Measurements from ENCODE around the gene EPHA8.

Gene EPHA8

DNA sequence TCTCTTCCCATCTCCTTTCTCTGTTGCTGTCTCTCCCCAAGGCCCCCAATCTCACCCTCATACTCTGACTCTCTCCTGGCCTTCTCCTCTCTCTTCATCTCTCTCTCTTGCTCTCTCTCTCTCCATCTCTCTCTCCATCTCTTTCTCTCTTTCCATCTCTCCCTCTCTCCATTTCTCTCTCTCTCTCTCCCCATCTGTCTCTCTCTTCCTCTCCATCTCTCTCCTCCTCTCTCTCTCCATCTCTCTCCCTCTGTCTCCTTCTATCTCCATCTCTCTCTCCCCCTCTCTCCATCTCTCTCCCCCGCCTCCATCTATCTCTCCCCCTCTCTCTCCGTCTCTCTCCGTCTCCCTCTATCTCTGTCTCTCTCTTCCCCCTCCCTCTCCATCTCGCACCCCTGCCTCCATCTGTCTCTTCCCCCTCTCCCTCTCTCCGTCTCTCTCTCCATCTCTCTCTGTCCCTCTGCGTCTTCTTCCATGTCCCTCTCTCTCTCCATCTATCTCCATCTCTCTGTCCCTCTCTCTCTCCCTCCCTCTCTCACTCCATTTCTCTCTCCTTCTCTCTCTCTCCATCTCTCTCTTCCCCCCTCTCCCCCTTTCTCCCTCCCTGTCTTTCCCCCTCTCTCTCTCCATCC lies 16.0 kb upstream of the EPHA8 start:
- Histone ChIP-seq H3K9me3 (ENCODE audit: control insufficient read depth, insufficient read depth, low read depth, low read length) (no peaks in the 10 kb centered on the region), H3K4me3 (ENCODE audit: low read depth, low read length) (no peak overlapping the region), H3K4me1 (ENCODE audit: control insufficient read depth, insufficient read depth, low read length) (no peaks in the 10 kb centered on the region), H3K27ac (ENCODE audit: extremely low read depth, low read depth, low read length) (no peak overlapping the region), H3K36me3 (ENCODE audit: control insufficient read depth in 2 of 2, insufficient read depth in 1 of 2, low read length in 2 of 2) (no peaks in the 10 kb centered on the region)
- no peak for TF ChIP-seq ZNF768 (tag by site-specific recombination; IDR thresholded peaks at IDR 0.05)
- peak; percentile 92 for TF ChIP-seq ZNF366 (tag by site-specific recombination; conservative IDR thresholded peaks at IDR 0.05)
- no peak for TF ChIP-seq ZFP41 (tag by site-specific recombination; IDR thresholded peaks at IDR 0.05; ENCODE audit: borderline replicate concordance)
- no peak for TF ChIP-seq REPIN1 (tag by site-specific recombination; IDR thresholded peaks at IDR 0.05; ENCODE audit: low read depth)
- peak; percentile 95 for TF ChIP-seq ZNF596 (tag by site-specific recombination; IDR thresholded peaks at IDR 0.05)
- TF ChIP-seq, protein P1, sequence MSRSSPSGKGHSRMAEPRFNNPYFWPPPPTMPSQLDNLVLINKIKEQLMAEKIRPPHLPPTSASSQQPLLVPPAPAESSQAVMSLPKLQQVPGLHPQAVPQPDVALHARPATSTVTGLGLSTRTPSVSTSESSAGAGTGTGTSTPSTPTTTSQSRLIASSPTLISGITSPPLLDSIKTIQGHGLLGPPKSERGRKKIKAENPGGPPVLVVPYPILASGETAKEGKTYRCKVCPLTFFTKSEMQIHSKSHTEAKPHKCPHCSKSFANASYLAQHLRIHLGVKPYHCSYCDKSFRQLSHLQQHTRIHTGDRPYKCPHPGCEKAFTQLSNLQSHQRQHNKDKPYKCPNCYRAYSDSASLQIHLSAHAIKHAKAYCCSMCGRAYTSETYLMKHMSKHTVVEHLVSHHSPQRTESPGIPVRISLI (tag by site-specific recombination; IDR thresholded peaks at IDR 0.05): no peak
- TF ChIP-seq PRDM1 (tag by site-specific recombination; IDR thresholded peaks at IDR 0.05): 0 out of 2 replicates have a peak, but pooled peaks have one; percentile 42
- TF ChIP-seq ZNF169 (tag by site-specific recombination; IDR thresholded peaks at IDR 0.05): peak; percentile 99
- ChIA-PET POLR2A (no interaction called here), CTCF (no interaction called here)

- no peak overlapping the region for H3K4me3 ChIP-seq (ENCODE audit: low read depth, low read length)
- no peak overlapping the region for H3K27ac ChIP-seq (ENCODE audit: extremely low read depth, low read depth, low read length)
- no peaks in the 10 kb centered on the region for H3K36me3 ChIP-seq (ENCODE audit: control insufficient read depth in 2 of 2, insufficient read depth in 1 of 2, low read length in 2 of 2)
- peak; percentile 85 for TF ChIP-seq PRDM1 (tag by site-specific recombination; IDR thresholded peaks at IDR 0.05)
- TF ChIP-seq ZNF596 (tag by site-specific recombination; IDR thresholded peaks at IDR 0.05): peak; percentile 98
- no peak for TF ChIP-seq ZBTB49 (tag by site-specific recombination; IDR thresholded peaks at IDR 0.05; ENCODE audit: low read depth)
- TF ChIP-seq ZNF366 (tag by site-specific recombination; conservative IDR thresholded peaks at IDR 0.05): peak; percentile 38; the same call in 1 of the 2 replicates
- H3K9me3 ChIP-seq (ENCODE audit: control insufficient read depth, insufficient read depth, low read depth, low read length): no peaks in the 10 kb centered on the region
- ChIA-PET CTCF (no interaction called here), POLR2A (no interaction called here)
- no peaks in the 10 kb centered on the region for H3K4me1 ChIP-seq (ENCODE audit: control insufficient read depth, insufficient read depth, low read length)
Observed at GRCh38 chr1:22547818-22548462, 15.3 kb upstream of the EPHA8 start.

DNA sequence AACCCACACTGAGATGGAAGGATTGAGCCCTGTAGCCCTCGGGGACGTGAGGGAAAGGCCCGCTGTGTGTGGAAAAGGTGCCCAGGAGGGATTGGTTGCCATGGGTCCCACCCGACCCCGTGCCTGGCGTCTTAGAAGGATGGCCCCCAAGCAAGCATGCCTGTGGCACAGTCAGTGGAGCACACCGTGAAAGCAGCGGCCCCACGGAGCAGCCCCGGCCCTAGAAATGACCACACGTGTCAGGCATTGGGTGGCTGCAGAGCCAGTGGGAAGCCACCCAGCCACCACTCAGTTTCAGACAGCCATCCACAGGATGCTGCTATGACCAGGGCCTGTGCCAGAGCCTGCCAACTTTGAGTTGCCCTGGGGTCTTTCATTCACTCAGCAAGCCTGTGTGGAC lies 13.3 kb upstream of the EPHA8 start:
- Histone ChIP-seq H3K4me1 (ENCODE audit: control insufficient read depth, insufficient read depth, low read length) (no peaks in the 10 kb centered on the region), H3K36me3 (ENCODE audit: control insufficient read depth in 2 of 2, insufficient read depth in 1 of 2, low read length in 2 of 2) (no peaks in the 10 kb centered on the region), H3K4me3 (ENCODE audit: low read depth, low read length) (no peak overlapping the region), H3K9me3 (ENCODE audit: control insufficient read depth, insufficient read depth, low read depth, low read length) (no peaks in the 10 kb centered on the region), H3K27ac (ENCODE audit: extremely low read depth, low read depth, low read length) (no peak overlapping the region)
- TF ChIP-seq TSHZ1 (tag by site-specific recombination; IDR thresholded peaks at IDR 0.05; ENCODE audit: borderline replicate concordance) (no peak), ZSCAN4 (tag by site-specific recombination; IDR thresholded peaks at IDR 0.05) (no peak), SP7 (tag by site-specific recombination; IDR thresholded peaks at IDR 0.05) (no peak), ZNF23 (tag by site-specific recombination; IDR thresholded peaks at IDR 0.05; ENCODE audit: borderline replicate concordance) (no peak), ZNF624 (tag by site-specific recombination; IDR thresholded peaks at IDR 0.05) (no peak)
- TF ChIP-seq, protein P2, sequence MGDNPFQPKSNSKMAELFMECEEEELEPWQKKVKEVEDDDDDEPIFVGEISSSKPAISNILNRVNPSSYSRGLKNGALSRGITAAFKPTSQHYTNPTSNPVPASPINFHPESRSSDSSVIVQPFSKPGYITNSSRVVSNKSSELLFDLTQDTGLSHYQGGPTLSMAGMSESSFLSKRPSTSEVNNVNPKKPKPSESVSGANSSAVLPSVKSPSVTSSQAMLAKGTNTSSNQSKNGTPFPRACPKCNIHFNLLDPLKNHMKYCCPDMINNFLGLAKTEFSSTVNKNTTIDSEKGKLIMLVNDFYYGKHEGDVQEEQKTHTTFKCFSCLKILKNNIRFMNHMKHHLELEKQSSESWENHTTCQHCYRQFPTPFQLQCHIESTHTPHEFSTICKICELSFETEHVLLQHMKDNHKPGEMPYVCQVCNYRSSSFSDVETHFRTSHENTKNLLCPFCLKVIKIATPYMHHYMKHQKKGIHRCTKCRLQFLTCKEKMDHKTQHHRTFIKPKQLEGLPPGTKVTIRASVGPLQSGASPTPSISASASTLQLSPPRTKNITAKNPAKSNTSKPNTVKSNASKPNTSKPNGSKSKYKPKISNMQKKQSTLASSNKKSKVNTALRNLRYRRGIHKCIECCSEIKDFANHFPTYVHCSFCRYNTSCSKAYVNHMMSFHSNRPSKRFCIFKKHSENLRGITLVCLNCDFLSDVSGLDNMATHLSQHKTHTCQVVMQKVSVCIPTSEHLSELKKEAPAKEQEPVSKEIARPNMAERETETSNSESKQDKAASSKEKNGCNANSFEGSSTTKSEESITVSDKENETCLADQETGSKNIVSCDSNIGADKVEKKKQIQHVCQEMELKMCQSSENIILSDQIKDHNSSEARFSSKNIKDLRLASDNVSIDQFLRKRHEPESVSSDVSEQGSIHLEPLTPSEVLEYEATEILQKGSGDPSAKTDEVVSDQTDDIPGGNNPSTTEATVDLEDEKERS (tag by site-specific recombination; IDR thresholded peaks at IDR 0.05): no peak
- ChIA-PET CTCF (no interaction called here), POLR2A (no interaction called here)
